Smooth muscle cell of the coronary artery (primary cell): ENCODE results near the gene RWDD2A. TPM values are rescaled to one million over a fixed set of nuclear protein-coding genes. Genes with fewer than 3 reads are reported as not detected.

Experiments used
- total RNA-seq: library from RNA; depleted of rRNA; stranded (reverse); fragments of >200 nt; gene quantifications from 2 replicates; pipeline ENCODE4 v1.2.3, GENCODE V29; 2014; ENCODE audit warnings: low replicate concordance

The RWDD2A gene
- 2.6 and 7.1 TPM in 2 replicates for total RNA-seq

DNA sequence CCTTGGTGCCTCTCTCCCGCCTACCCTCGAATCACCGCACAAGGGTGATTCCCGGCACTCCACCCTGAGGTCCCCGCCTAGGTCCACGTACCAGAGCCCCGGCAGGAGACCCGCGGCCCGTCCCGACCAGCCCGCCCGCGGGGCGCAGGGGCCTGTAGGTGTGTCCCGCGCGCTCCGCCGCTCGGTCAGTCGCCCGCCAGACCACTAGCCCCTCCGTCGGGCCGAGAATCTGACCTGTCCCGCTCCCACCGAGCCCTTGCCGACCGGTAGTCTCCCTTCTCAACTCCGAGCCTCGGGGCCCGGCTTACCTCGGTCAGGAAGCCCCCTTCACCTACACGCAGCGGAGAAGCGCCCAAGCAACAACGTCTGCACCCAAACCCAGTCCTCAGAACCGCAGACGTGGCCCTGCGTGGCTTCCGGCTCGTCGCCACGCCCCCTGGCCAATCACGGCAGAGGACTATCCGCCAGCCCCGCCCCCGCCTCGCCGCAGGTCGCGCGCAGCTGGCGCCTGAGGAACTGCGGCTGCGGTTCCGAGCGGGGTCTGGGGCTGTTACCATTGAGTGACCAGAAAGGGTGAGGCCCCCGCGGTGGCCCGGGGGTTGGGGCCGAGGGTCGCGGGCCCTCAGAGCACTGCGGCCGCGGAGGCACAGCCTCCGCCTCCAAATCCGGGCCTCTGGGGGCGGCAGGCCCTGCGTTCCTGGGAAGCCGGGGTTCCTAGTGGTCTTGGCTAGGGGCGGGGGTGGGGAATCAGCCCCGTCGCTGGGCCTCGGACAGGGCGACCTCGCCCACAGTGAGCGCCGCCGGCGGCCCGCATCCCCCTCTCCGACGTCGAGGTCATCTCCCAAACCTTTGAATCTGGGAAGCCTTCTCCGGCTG, at the start of gene RWDD2A, which contains the start of gene PGM3:
Gene RWDD2A, plus strand, starts transcription at position 487 of the 876 bp plus-strand sequence. CDS start 1,095 bp downstream, outside the sequence.
Gene PGM3, minus strand, starts transcription at position 395 of the 876 bp plus-strand sequence. CDS start 2,253 bp downstream, outside the sequence.

Other genes with a start within 250 kb of the RWDD2A start
- 4.7 and 5.5 TPM in 2 replicates for gene UBE3D, start 127.5 kb upstream of the RWDD2A start, total RNA-seq
- 20.5 and 43.5 TPM in 2 replicates for gene DOP1A, start 125.7 kb upstream of the RWDD2A start, total RNA-seq
- 105 and 186 TPM in 2 replicates for gene PGM3, start 92 bp upstream of the RWDD2A start, total RNA-seq
- gene ME1, start 237.7 kb downstream of the RWDD2A start, total RNA-seq, result 3.5 and 11.0 TPM in 2 replicates